CD14-positive monocyte (primary cell): ENCODE measurements around the gene KSR2. TPM values are rescaled to one million over a fixed set of nuclear protein-coding genes. Genes with fewer than 3 reads are reported as not detected.

ENCODE experiments used
- DNase-seq, 3 donors: peaks; one replicate each; pipeline ENCODE4 v3.0.0-alpha.2; 2011 to 2022
- H2AFZ ChIP-seq: 2 replicates; pipeline ENCODE4 v1.6.0; 2012; ENCODE audit warnings: mild to moderate bottlenecking, low read depth, low read length, inconsistent platforms; ENCODE audit not compliant: insufficient read depth, poor library complexity, severe bottlenecking
- H3K27ac ChIP-seq, 2 donors: 1 replicate in 1 of 2; 2 replicates in 1 of 2; pipeline ENCODE4 v1.5.1; 2012 to 2013; ENCODE audit warnings: low read length in 2 of 2, control low read depth in 1 of 2, inconsistent platforms in 1 of 2, low read depth in 1 of 2, mild to moderate bottlenecking in 1 of 2
- H3K27me3 ChIP-seq, 2 donors: one replicate each; pipeline versions ENCODE4 v1.6.0 to v1.6.1; 2011 to 2013; ENCODE audit warnings: low read length in 2 of 2; ENCODE audit not compliant: control insufficient read depth in 2 of 2, insufficient read depth in 2 of 2
- H3K36me3 ChIP-seq, 2 donors: replicated peaks in 1 of 2; 1 replicate in 1 of 2; 2 replicates in 1 of 2; pipeline versions ENCODE4 v1.5.1 to v1.6.1; 2012 to 2013; ENCODE audit warnings: low read length in 2 of 2, control low read depth in 1 of 2, inconsistent platforms in 1 of 2, mild to moderate bottlenecking in 1 of 2; ENCODE audit not compliant: insufficient read depth in 2 of 2, control insufficient read depth in 1 of 2
- H3K4me1 ChIP-seq, 2 donors: 1 replicate in 1 of 2; 2 replicates in 1 of 2; pipeline versions ENCODE4 v1.5.1 to v1.6.1; 2012 to 2013; ENCODE audit warnings: low read length in 2 of 2, control low read depth in 1 of 2, inconsistent platforms in 1 of 2, mild to moderate bottlenecking in 1 of 2, moderate library complexity in 1 of 2; ENCODE audit not compliant: insufficient read depth in 2 of 2, control insufficient read depth in 1 of 2
- H3K4me2 ChIP-seq: replicated peaks from 2 replicates; pipeline ENCODE3; 2012; ENCODE audit warnings: low read length, moderate library complexity, mild to moderate bottlenecking; ENCODE audit not compliant: poor library complexity, severe bottlenecking; ENCODE audit errors: extremely low read depth
- H3K4me3 ChIP-seq, 3 experiments: fragments of 200-600 bp in 1 of 3; sonication (generic) in 1 of 3; replicated peaks in 1 of 3; 1 replicate in 2 of 3; 2 replicates in 1 of 3; pipeline ENCODE4 v1.5.1; 2011 to 2013; ENCODE audit warnings: low read length in 3 of 3, mild to moderate bottlenecking in 3 of 3, control low read depth in 2 of 3, low read depth in 2 of 3, inconsistent platforms in 1 of 3, moderate library complexity in 1 of 3
- H3K79me2 ChIP-seq: 2 replicates; pipeline ENCODE4 v1.6.0; 2012; ENCODE audit warnings: mild to moderate bottlenecking, control low read depth, inconsistent platforms, low read length, moderate library complexity; ENCODE audit not compliant: insufficient read depth
- H3K9ac ChIP-seq: 2 replicates; pipeline ENCODE4 v1.6.0; 2017; ENCODE audit warnings: low read length, mild to moderate bottlenecking; ENCODE audit not compliant: insufficient read depth, poor library complexity, severe bottlenecking
- H3K9me3 ChIP-seq, 2 donors: replicated peaks in 1 of 2; 1 replicate in 1 of 2; 2 replicates in 1 of 2; pipeline versions ENCODE4 v1.5.1 to v1.6.1; 2012 to 2013; ENCODE audit warnings: low read length in 2 of 2, control low read depth in 1 of 2; ENCODE audit not compliant: control insufficient read depth in 1 of 2, insufficient read depth in 1 of 2
- H4K20me1 ChIP-seq: 2 replicates; pipeline ENCODE4 v1.6.0; 2012; ENCODE audit warnings: mild to moderate bottlenecking, low read length, control low read depth, moderate library complexity; ENCODE audit not compliant: insufficient read depth
- H3K27ac Mint-ChIP-seq, 7 donors: one replicate each; pipeline ENCODE4 v1.8.0; 2020; ENCODE audit warnings: mild to moderate bottlenecking in 7 of 7, mixed read lengths in 7 of 7, moderate library complexity in 6 of 7, inconsistent platforms in 2 of 7
- H3K27me3 Mint-ChIP-seq, 3 donors: one replicate each; pipeline ENCODE4 v1.8.0; 2021 to 2022; ENCODE audit warnings: low read depth in 3 of 3, mild to moderate bottlenecking in 3 of 3, mixed read lengths in 3 of 3, moderate library complexity in 3 of 3, inconsistent platforms in 1 of 3
- H3K36me3 Mint-ChIP-seq, 2 donors: one replicate each; pipeline ENCODE4 v1.8.0; 2020; ENCODE audit warnings: mixed read lengths in 2 of 2, inconsistent platforms in 1 of 2, mild to moderate bottlenecking in 1 of 2
- H3K4me1 Mint-ChIP-seq: one replicate; pipeline ENCODE4 v1.8.0; 2020; ENCODE audit warnings: mild to moderate bottlenecking, mixed read lengths
- H3K4me3 Mint-ChIP-seq, 2 donors: one replicate each; pipeline ENCODE4 v1.8.0; 2020; ENCODE audit warnings: mild to moderate bottlenecking in 2 of 2, mixed read lengths in 2 of 2, moderate library complexity in 1 of 2
- H3K9me3 Mint-ChIP-seq, 7 donors: one replicate each; pipeline ENCODE4 v1.8.0; 2020 to 2022; ENCODE audit warnings: mixed read lengths in 7 of 7, mild to moderate bottlenecking in 6 of 7, moderate library complexity in 6 of 7, inconsistent platforms in 2 of 7
- CTCF ChIP-seq: fragments of 200-600 bp; IDR thresholded peaks from one replicate; pipeline ENCODE4 v1.8.0; 2022; ENCODE audit warnings: antibody characterized with exemption, mild to moderate bottlenecking
- WGBS: methylation state at CpG from one replicate; pipeline ENCODE4 v1.1.5; 2013; ENCODE audit warnings: missing lambda C conversion rate; ENCODE audit not compliant: insufficient coverage; 5-methylcytosine and 5-hydroxymethylcytosine counted together
- intact Hi-C, 2 donors: fragments of 100-400 bp; cut with micrococcal nuclease; formaldehyde crosslinking; loops; one replicate each; pipeline versions ENCODE4 v1.15.0 to v1.15.1; 2023
- polyA plus RNA-seq, 3 donors: library from polyadenylated mRNA; depleted of rRNA in 1 of 3; unstranded in 2 of 3; stranded (reverse) in 1 of 3; fragments of 300-500 nt in 2 of 3; fragments of >200 nt in 1 of 3; fragmentation: Illumina TruSeq in 2 of 3; gene quantifications; 1 replicate in 2 of 3; 2 replicates in 1 of 3; pipeline ENCODE4 v1.2.3, GENCODE V29; 2012 to 2021

Gene KSR2
- polyA plus RNA-seq, 3 donors: not detected

DNA sequence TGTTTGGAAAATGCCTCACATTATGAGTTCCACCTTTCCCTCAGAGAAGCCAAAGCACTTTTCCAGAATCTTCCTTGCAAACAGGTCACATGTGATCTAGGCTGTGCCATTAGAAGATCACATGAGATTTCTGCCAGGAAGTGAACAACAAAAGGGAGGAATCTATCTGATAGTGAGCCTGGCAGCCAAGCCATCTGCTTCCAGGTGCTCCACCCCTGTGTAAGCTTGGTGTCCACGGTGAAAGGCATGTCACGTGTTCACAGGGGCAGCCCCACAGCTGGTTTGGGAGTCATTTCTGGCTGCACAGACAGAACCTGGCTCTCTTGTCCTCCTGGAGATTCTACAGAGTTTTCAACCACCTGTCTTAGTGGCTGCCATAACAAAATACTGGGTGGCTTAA is 3.5 kb upstream of the KSR2 start:
- Histone ChIP-seq H3K4me2 (no peak overlapping the region), H2AFZ (no peak overlapping the region), H3K9me3 (peaks cover 5 to 9% of the 10 kb centered on the region in 2 donors), H3K4me1 (no peaks in the 10 kb centered on the region), H3K27ac (no peak overlapping the region), H3K36me3 (no peaks in the 10 kb centered on the region), H3K4me3 (no peak overlapping the region), H3K9ac (no peak overlapping the region), H3K27me3 (peaks cover 21 to 29% of the 10 kb centered on the region in 2 donors), H3K79me2 (no peaks in the 10 kb centered on the region), H4K20me1 (no peaks in the 10 kb centered on the region)
- no peak for TF ChIP-seq CTCF
- Mint-ChIP-seq H3K9me3 (peaks cover 2 to 23% (median 18%) of the 10 kb centered on the region in 7 donors), H3K36me3 (peaks cover 0 to 2% of the 10 kb centered on the region in 2 donors), H3K27me3 (peaks cover 35 to 62% (median 39%) of the 10 kb centered on the region in 3 donors), H3K27ac (no peak overlapping the region), H3K4me3 (no peak overlapping the region), H3K4me1 (peaks cover 3% of the 10 kb centered on the region)
- 61% methylated on average over 2 of the region's 2 CpGs for WGBS
- intact Hi-C loops: no loop called here
- DNase-seq: no peak

GRCh38 chr12:117970334-117970733 is 1.5 kb upstream of the KSR2 start:
- no peak overlapping the region for H3K4me2 ChIP-seq
- Mint-ChIP-seq H3K27me3 (peaks cover 47 to 74% (median 51%) of the 10 kb centered on the region in 3 donors), H3K4me1 (peaks cover 3% of the 10 kb centered on the region), H3K9me3 (peaks cover 2 to 21% (median 18%) of the 10 kb centered on the region in 7 donors), H3K4me3 (peak overlapping the region in 1 of 2 donors; percentile 39), H3K36me3 (peaks cover 0 to 2% of the 10 kb centered on the region in 2 donors), H3K27ac (no peak overlapping the region)
- no peak for DNase-seq
- TF ChIP-seq CTCF: no peak
- no peaks in the 10 kb centered on the region for H3K79me2 ChIP-seq
- no peak overlapping the region for H3K9ac ChIP-seq
- no peaks in the 10 kb centered on the region for H4K20me1 ChIP-seq
- H3K4me3 ChIP-seq: no peak overlapping the region
- 100% methylated on average over 2 of the region's 4 CpGs for WGBS
- peaks cover 5 to 9% of the 10 kb centered on the region in 2 donors for H3K9me3 ChIP-seq
- intact Hi-C loops: no loop called here
- H3K36me3 ChIP-seq: no peaks in the 10 kb centered on the region
- H2AFZ ChIP-seq: no peak overlapping the region
- no peak overlapping the region for H3K27ac ChIP-seq
- H3K4me1 ChIP-seq: no peaks in the 10 kb centered on the region
- peaks cover 27 to 44% of the 10 kb centered on the region in 2 donors for H3K27me3 ChIP-seq
